Measurements from ENCODE around the gene LMTK2.

LMTK2 gene

GRCh38 chr7:98202367-98203195 is 95.9 kb downstream of the LMTK2 start:
- peak; percentile 9 to 61 (median 28) for DNase-seq (ENCODE audit: low read depth in 4 of 4, low spot score in 1 of 4)

DNA sequence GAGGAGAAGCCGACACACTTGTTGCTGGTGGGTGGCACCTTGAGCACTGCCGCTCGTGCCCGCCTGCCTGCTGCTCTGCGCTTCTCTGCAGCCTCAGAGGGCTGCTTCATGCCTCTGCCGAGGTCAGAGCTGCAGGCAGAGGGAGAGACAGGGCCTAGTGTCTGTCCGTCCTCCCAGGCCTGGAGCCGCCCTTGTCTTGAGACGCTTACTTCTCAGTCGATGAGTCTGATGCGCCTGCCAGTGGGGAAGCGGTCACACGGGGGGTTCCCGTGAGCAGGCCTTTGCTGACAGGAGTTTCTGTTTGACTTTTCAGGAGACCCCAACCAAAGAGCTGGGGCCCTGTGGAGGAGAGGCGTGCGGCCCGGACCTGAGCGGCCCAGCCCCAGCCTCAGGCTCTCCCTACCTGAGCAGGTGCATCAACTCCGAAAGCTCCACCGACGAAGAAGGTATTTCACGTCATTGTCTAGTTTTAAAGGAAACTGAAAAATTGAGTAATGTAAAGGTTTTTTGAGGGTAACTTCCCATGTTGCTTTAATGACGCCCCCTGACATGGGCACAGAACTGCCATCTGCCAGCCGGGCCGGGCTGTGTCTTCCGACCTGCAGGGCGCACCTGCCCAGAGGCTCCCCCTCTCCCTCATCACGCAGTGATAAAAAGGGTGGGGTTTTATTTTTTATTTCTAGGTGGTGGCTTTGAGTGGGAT is 96.8 kb downstream of the LMTK2 start:
- DNase-seq (ENCODE audit: low read depth in 4 of 4, low spot score in 1 of 4) = no peak

DNA sequence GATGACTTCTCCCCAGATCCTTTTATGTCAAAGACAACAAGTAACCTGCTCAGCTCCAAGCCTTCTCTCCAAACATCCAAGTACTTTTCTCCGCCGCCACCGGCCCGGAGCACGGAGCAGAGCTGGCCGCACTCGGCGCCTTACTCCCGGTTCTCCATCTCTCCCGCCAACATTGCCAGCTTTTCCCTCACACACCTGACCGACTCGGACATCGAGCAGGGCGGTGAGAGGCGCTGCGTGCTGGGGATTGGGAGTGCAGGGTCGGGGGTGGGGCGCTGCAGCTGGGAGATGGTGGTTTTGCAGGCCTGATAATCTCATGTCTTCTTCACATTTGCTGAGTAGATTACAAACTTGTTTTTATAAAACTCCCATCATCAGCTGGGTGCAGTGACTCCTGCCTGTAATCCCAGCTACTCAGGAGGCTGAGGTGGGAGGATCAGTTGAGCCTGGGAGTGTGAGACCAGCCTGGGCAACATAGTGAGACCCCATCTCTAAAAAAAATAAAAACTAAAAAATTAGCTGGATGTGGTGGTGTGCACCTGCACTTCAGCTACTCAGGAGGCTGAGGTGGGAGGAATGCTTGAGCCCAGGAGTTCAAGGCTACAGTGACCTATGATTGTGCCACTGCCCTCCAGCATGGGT is 97.4 kb downstream of the LMTK2 start:
- no peak for DNase-seq (ENCODE audit: low read depth in 4 of 4, low spot score in 1 of 4)

GRCh38 chr7:98204670-98205069 is 98.0 kb downstream of the LMTK2 start:
- DNase-seq (ENCODE audit: low read depth in 4 of 4, low spot score in 1 of 4) = no peak

DNA sequence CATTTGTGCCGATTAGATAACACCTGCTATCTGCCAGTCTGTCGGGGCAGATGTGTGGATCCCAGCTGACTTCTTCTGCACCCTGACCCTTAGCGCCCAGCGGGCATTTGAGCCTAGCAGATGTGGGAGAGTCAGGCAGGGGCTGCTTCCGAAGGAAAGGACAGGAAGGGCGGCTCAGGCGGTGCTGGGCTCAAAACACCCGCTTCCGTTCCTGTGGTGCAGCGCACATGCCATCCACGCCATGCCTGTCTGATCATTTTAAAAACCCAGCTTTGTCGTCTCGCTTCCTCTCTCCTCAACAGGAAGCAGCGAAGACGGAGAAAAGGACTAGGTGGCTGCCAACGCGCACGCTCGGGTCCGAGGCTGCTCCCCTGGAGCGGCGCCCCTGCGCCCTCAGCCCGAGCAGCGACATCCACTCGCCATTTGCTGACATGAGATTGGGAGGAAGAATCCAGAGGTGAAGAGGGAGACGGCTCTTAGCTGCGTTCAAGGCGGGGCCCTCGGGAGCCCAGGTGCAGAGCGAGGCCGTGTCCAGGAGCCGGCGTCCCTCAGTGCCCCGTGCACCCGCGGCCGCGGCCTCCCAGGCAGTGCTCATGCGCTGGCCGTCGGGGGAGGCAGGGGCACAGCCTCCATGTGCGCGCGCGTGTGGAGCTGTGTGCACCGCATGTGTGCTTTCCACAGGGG is 98.6 kb downstream of the LMTK2 start:
- no peak for DNase-seq (ENCODE audit: low read depth in 4 of 4, low spot score in 1 of 4)

- DNase-seq (ENCODE audit: low read depth in 4 of 4, low spot score in 1 of 4) = no peak
These were observed 100.0 kb downstream of the LMTK2 start for GRCh38 chr7:98206451-98207330.

GRCh38 chr7:98209166-98209920 is 102.7 kb downstream of the LMTK2 start:
- DNase-seq (ENCODE audit: low read depth in 4 of 4, low spot score in 1 of 4) = no peak

GRCh38 chr7:98210513-98211220 is 104.0 kb downstream of the LMTK2 start:
- DNase-seq (ENCODE audit: low read depth in 4 of 4, low spot score in 1 of 4) = no peak

DNA sequence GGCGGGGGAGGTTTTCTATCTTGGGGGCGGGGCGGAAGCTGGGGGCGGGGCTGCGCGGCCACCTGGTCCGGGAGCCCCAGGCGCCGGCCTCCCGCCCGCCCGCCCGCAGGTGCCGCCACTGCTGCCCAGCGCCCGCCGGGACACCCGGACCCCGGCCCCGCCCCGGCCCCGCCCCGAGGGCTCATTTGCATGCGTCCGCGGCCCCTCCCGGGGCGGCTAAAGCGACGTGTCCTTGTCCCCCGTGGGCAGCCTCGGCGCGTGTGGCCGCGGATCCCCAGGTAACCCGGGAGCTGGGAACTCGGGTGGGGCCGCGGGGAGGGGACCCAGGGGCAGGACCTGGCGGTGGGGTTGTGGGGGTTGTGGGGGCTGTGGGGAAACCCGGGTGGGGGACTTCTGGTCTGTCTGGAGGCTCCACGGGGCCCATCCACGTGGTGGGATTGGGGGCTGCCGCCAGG is 104.6 kb downstream of the LMTK2 start, which contains the start of gene BHLHA15:
Gene BHLHA15, plus strand, starts transcription at position 219 of the 455 bp plus-strand sequence. CDS start 871 bp downstream, outside the sequence.
- DNase-seq (ENCODE audit: low read depth in 4 of 4, low spot score in 1 of 4) = peak in 1 of 4 experiments; percentile 9

DNA sequence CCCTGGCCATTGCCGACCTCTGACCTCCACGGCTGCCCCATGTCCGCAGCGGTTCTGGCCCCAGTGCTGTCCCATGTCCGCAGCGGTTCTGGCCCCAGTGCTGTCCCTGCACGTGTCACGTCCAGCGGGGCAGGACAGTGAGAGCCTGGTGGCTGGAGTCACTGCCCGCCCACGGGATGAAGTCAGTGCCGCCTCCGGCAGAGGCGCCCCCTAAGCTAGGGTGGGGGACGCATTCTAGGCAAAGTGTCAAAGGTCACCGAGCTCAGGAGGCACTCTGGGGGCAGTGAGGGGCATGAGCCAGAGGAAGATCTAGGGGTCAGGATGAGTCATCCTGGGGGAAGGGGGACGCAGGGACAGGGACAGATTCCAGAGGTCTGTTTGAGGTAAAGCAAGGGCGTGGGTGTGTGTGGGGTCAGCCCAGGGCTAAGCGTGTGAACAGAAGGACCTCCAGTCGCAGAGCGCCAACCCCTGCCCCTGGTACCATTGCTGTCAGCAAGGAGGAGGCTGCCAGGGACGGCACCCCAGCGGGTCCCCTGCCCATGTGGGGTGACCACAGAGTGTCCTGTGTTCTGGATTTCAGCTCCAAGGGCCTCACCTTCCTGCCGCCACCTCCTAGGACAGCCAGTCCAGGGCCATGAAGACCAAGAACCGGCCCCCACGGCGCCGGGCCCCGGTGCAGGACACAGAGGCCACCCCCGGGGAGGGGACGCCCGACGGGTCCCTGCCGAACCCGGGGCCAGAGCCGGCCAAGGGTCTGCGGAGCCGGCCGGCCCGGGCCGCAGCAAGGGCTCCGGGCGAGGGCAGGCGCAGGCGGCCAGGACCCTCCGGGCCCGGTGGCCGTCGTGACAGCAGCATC is 105.2 kb downstream of the LMTK2 start:
- DNase-seq (ENCODE audit: low read depth in 4 of 4, low spot score in 1 of 4) = no peak

- no peak for DNase-seq (ENCODE audit: low read depth in 4 of 4, low spot score in 1 of 4)
These were observed 105.9 kb downstream of the LMTK2 start for GRCh38 chr7:98212532-98213041.

- no peak for DNase-seq (ENCODE audit: low read depth in 4 of 4, low spot score in 1 of 4)
These were observed 106.7 kb downstream of the LMTK2 start for GRCh38 chr7:98213296-98213887.

DNA sequence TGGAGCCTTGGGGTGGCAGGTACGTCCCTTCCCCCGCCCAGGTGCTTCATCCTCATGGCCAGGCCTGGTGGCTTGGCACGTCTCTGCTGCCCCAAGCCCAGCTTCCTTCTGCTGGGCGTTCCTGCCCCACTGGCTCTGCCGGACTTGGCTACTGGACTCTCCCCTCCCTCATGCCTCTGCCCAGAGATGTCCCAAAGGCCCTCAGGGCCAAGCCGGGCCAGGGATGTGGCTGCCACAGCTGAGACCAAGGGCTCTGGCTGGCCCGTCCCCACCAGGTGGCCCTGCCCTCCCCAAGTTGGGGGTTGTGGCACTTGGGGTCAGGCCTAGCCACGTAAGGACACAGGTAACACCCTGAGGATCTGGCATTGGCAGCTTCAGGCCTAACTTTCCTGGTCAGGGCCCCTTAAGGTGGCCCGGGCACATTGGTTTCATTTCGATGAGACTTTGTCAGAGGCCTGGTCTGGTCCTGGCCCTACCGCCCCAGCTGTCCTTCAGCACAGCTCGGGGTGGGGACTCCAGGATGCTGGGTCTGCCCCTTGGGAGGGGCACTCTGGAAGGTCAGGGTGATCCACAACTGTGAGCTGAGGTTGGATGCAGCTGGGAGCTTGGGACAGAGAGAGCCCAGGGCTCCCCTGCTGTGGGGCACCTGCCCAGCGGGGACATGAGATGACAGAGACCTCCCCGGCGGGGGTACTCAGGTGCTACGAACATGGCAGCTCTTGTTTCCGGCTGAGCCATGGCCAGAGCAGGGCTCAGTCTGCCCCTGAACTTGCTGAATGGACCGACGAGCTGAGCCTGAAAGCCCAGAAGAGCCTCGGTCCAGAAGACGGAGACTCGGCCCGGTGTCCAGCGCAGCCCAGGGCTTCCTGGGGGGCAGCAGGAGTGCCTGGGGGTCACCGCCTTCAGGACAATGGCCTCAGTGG is 107.5 kb downstream of the LMTK2 start:
- DNase-seq (ENCODE audit: low read depth in 4 of 4, low spot score in 1 of 4) = no peak

- DNase-seq (ENCODE audit: low read depth in 4 of 4, low spot score in 1 of 4) = no peak
These were observed 108.2 kb downstream of the LMTK2 start for GRCh38 chr7:98214811-98215321.

DNA sequence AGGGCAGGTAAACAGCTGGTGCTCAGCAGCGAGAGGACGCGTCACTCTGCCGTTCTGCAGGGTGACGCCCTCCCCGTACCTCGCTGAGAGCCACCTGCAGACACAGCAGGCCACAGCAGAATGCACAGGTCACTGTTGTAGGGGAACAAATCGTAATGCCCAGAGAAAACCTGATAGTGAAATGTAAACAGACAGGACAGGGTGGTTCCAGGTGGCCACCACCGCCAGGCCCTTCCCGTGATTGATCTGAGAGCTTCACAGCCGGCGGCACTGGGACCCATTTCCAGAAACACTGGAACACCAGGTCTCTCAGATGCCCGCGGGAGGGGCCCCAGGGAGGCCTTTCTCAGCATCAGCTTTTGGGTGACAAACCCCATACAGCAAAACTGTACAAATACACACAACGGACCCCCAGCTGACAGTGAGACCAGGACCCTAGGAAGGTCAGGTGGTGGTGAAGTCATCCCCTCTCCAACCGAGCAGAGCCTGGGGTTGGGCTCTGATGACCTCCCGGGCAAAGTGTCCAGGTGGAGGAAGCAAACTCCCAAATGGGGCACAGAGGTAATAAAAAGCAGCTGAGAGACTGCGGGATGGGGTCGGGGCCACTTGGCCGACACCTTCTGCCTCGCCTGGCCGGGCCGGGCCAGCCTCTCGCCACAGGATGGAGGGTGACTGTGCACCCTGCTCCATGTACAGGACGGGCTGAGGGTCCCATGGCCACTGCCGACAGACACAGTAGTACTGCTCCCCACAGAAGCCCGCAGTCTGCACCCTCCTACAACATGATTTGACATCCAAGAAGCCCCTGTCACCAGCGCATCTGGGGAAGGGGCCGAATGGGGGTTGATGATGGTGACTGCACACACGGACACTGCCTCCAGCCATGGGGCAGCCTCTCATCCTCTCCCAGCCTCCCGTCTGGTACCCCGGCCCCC is 109.2 kb downstream of the LMTK2 start:
- DNase-seq (ENCODE audit: low read depth in 4 of 4, low spot score in 1 of 4) = no peak

Measured in stimulated activated CD4-positive, alpha-beta T cell treated with anti-CD3 and anti-CD28 coated beads, Interleukin-1b, Interleukin-23, amount 100 ng/mL, for 24 hours (primary cell).